ENCODE measurements around the gene SLC1A4.

SLC1A4 gene

DNA sequence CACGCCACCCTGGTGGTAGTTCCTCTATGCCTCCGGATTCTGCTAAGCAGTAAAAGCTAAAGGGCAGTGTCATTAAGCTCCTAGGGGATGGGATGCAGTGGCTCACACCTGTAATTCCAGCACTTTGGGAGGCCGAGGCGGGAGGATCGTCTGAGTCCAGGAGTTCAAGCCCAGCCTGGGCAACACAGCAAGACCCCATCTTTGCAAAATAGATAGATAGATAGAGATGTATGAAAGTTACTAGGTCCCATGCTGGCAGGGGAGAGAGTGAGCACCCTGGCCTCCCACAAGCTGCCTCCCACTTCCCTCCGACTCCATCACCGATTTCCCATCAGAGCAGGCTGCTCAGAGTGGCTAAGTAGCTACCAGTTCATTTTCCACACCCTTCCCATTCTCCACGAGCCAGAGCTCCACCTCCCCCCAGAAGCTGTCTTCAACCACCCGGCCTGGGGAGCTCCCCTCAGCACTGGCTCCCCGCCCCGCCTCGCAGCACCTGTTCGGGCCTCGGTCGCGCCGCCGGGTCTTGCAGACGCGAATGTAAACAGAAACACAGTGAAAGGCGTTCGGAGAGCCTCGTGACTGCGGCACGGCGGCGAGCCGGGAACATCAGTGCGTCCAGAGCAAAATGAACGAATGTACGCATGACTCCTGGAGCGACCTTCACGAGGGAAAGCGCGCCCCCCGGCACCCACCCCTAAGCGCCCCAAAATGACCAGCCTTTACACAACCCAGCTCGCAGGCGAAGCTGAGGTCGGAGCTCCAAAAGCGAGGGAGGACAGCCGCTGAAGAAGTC lies 66.4 kb downstream of the SLC1A4 start:
- peak in 1 of 2 experiments; percentile 73 for DNase-seq

GRCh38 chr2:65056215-65057053 lies 67.2 kb downstream of the SLC1A4 start, which contains the start of gene CEP68:
CEP68 (plus strand) TSS chr2:65056416; CDS start chr2:65069445, 13,029 bp downstream.
- DNase-seq, result peak; percentile 99

- no peak for DNase-seq
Observed at GRCh38 chr2:65057054-65057375, 67.8 kb downstream of the SLC1A4 start.

GRCh38 chr2:65057391-65058052 lies 68.3 kb downstream of the SLC1A4 start:
- DNase-seq, result peak; percentile 16 to 22

DNA sequence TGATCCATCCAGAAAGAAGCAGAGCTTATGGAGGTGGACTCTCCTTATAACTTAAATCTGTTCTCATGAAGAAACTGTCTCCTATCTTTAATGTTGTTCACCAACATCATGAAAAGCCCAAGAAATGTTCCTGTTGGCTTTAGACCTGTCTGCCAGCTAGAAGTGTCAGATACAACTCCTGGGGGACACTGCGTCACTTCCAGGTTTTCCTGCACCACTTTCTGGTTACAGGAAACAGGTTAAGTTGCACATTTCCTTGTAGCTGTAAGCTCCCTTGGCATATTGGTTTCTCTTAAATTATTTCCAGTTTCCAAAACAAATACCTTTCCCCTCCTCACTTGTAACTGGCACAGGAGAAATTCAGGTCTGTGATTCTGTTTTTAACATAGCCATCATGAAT lies 69.9 kb downstream of the SLC1A4 start:
- DNase-seq, result no peak

DNA sequence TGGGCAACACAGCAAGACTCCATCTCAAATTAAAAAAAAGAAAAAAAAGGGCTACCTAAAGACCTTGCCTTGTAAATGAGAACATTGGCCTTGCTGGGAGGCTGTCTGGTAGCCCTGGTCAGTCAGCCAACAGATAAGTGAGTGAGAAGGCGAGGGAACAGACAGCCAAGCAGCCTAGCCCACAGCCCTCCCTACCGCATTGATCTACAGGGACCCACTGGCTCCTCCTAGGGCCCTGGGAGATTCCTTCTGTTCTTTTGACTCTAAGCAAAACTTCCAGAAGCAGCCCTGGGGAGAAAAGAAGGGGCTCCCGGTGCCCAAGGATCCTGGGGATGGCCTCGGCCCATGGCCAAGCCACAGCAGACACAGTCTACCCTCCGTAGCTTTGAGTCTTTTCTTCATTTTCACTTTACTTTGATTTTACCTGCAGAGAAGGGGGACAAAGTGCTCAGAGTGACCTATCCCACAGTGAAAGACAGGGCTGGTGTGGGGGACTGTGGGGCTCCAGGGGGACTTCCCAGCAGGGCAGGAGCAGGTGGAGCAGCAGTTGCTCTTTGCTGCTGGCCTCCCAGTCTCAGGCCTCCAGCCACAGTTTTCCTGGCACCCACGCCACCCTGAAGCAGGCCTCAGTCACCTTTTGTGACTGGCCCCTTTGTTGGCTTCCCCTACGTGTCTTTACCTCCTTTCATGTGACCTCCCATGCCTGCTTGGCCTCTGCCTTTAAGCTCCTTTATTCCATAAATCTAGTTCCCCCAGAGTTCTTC lies 72.1 kb downstream of the SLC1A4 start:
- DNase-seq, result no peak

DNA sequence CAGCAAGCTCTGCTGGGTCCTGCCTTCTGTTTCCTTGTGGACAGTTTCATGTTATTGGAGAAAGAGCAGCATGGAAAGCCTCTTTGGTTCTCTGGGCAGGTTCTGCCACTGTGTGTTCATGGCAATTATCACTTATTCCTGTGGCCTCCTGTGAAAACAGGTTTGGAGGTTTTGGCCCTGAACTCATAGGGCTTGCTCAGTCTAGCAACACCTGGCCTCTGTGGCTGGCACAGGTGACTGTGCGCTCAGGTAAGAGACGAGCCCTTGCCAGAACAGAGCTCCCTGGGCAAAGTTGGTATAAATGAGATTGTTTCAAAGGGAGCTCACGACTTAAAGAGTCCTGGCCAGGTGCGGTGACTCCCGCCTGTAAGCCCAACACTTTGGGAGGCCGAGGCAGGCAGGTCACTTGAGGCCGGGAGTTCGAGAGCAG lies 72.7 kb downstream of the SLC1A4 start:
- no peak for DNase-seq

DNA sequence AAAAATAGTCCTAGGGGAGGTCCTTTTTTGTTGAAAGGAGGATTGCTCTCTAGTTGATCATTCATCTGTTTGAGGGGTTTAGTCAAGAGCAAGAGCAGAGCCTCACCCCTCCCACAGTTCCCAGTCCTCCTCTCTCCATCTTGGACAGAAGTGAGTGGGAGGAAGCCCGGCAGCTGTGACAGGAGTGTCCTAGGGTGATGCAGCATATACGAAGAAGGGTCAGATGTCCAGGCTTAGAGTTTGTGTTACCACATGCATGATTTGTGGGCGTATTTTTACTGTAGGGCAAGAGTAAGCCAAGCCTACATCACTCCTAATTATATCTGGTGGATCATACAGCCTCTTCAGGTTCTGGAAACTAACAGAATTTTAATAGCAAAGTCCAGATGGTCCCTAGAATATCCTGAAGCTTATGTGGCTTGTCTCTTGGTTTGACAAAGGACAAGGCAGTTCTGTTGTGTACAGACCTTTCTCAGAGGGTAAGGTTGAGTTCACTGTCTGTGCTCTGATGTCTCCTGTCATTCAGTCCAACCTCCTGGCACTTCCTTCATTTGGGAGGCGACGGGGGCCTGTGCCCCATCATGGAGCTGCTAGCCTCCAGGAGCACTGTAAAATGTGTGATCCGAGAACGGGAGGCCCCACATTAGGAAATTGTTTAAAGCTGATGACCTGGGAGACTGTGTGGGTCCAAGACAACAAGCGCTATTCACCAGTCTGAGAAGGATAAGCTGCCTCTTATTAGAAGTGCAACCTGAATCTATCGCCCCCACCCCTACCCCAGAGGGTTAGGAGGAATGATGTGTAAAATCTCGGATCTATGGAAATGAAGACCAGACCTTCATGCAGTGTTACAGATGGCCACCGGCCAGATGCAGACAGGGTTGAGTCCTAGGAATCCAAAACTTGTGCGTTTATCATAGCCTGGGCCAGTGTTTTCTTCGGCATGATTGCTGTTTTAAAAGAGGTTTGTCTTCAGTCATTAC lies 73.9 kb downstream of the SLC1A4 start:
- no peak for DNase-seq

- DNase-seq, result peak; percentile 64 to 73
Observed at GRCh38 chr2:65064728-65065552, 75.7 kb downstream of the SLC1A4 start.

DNA sequence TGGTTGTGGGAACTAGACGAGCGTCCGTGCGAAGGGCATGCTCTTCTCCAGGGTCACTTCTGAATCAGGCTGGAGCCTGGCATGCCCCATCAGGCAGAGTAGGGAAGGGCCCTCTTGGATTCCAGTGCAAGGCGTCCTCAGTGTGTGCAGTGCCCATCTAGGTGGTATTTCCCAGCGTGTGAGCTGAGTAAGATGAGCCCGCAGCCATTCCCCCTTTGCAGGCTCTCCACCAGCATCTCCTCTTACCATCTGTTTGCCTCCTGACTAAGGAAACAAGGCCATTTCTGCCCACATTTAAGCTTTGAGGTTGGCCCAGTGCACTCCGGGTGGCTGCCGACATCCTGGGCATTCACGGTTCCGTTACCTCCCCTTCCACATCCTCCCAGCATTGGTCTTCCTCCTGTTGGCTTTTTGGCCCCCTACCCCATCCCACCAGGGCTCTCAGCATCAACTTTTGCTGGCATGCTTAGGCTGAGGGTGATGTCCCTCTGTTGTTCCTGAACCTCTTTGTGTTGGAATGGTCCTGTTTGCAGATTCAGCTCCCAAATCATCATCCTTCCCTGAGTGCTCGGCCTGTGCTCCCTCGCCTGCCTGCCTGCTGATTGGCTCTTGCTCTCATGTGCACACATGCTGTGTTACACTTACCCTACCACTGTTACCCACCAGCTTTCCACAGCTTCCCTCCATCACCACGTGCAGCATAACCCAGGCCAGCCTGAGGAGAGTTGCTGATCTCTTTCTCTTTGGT lies 78.8 kb downstream of the SLC1A4 start:
- no peak for DNase-seq

DNA sequence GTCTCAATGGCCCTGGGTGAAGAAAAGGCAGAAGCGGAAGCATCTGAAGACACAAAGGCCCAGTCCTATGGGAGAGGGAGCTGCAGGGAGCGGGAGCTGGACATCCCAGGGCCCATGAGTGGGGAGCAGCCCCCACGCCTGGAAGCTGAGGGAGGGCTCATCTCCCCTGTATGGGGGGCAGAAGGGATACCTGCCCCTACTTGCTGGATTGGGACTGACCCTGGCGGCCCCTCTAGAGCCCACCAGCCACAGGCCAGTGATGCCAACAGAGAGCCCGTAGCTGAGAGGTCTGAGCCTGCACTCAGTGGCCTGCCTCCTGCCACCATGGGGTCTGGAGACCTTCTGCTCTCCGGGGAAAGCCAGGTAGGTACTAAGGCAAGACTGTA lies 80.2 kb downstream of the SLC1A4 start:
- DNase-seq, result no peak

DNA sequence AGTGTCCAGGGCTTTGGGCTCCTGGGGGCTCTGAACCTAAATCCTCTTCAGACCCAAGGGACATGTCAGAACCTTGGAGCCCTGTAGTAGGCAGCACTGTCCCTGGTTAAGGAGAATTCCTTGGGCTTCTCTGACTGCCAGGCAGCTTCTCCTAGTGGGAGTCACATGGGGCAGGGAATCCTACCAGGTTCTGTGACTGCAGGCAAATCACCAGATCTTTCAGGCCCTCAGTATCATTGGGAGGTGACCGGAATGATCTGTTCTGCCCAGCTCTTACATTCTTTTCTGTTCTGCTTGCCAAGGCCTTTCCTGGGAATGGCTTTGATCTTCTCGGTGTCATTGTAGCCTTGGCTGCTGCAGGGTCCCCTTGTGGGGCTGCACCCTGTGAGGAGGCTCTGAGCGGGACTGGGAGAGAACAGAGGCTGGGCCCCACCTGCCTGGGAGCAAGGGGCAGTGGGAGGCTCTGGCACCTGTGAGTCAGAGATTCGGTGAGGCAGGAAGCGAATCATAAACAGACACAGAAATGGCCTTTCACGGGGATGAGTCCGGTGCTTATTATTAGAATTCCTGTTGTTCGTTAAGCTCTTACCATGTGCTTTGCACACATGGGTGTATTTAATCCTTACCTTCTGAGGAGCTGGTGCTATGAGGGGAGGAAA lies 81.1 kb downstream of the SLC1A4 start:
- DNase-seq, result no peak

GRCh38 chr2:65070856-65071255 lies 81.7 kb downstream of the SLC1A4 start:
- no peak for DNase-seq

- DNase-seq, result no peak
Observed at GRCh38 chr2:65071499-65072180, 82.4 kb downstream of the SLC1A4 start.

DNA sequence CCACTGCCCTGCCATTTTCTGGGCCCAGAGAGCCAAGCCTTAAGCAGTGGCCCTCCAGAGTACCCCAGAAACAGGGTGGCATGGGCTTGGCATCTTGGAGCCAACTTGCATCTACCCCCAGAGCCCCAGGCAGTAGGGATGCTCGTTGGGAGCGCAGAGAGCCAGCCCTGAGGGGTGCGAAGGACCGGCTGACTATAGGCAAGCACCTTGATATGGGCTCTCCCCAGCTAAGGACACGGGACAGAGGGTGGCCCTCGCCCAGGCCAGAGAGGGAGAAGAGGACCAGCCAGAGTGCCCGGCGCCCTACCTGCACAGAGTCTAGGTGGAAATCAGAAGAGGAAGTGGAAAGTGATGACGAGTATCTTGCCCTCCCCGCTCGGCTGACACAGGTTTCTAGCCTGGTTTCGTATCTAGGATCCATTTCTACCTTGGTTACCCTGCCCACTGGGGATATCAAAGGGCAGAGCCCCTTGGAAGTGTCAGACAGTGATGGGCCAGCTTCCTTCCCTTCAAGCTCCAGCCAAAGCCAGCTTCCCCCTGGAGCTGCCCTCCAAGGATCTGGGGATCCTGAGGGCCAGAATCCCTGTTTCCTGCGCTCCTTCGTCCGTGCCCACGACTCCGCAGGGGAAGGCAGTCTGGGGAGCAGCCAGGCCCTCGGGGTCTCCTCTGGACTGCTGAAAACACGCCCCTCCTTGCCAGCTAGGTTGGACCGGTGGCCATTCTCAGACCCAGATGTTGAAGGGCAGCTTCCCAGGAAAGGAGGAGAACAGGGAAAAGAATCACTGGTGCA lies 83.2 kb downstream of the SLC1A4 start:
- DNase-seq, result no peak
